MM.1S (cell line): ENCODE results near the gene ULK2.

Source experiments
- DNase-seq: peaks from one replicate; pipeline ENCODE4 v3.0.0-alpha.2; 2015
- H2AFZ ChIP-seq: fragments of 300-600 bp; sonication (generic); 2 replicates; pipeline ENCODE4 v1.6.0; 2016; ENCODE audit warnings: antibody characterized with exemption, low read length
- H3F3A ChIP-seq: fragments of 300-600 bp; sonication (generic); 2 replicates; pipeline ENCODE4 v1.6.1; 2016; ENCODE audit warnings: mild to moderate bottlenecking, antibody characterized with exemption, low read length, moderate library complexity, mixed read lengths; ENCODE audit not compliant: insufficient read depth
- H3K27ac ChIP-seq: fragments of 300-600 bp; sonication (generic); 2 replicates; pipeline ENCODE4 v1.5.1; 2016; ENCODE audit warnings: mild to moderate bottlenecking, low read length
- H3K27me3 ChIP-seq: fragments of 300-600 bp; sonication (generic); replicated peaks from 2 replicates; pipeline ENCODE4 v1.6.0; 2016; ENCODE audit warnings: low read length; ENCODE audit not compliant: insufficient read depth
- H3K36me3 ChIP-seq: fragments of 300-600 bp; sonication (generic); replicated peaks from 2 replicates; pipeline ENCODE4 v1.6.1; 2016; ENCODE audit warnings: mild to moderate bottlenecking, low read length, mixed read lengths; ENCODE audit not compliant: insufficient read depth
- H3K4me1 ChIP-seq: fragments of 300-600 bp; sonication (generic); 2 replicates; pipeline ENCODE4 v1.6.1; 2016; ENCODE audit warnings: low read length, mixed read lengths
- H3K4me2 ChIP-seq: fragments of 300-600 bp; sonication (generic); 2 replicates; pipeline ENCODE4 v1.6.0; 2016; ENCODE audit warnings: low read depth, low read length
- H3K4me3 ChIP-seq: fragments of 300-600 bp; sonication (generic); 2 replicates; pipeline ENCODE4 v1.5.1; 2016; ENCODE audit warnings: low read length, mixed read lengths
- H3K79me2 ChIP-seq: fragments of 300-600 bp; sonication (generic); 2 replicates; pipeline ENCODE4 v1.6.1; 2016; ENCODE audit warnings: mixed run types, low read length, mixed read lengths
- H3K9ac ChIP-seq: fragments of 300-600 bp; sonication (generic); 2 replicates; pipeline ENCODE4 v1.6.1; 2016; ENCODE audit warnings: low read length, mixed read lengths
- H3K9me2 ChIP-seq: fragments of 300-600 bp; sonication (generic); replicated peaks from 2 replicates; pipeline ENCODE4 v1.6.1; 2016; ENCODE audit warnings: mild to moderate bottlenecking, low read length, mixed read lengths; ENCODE audit not compliant: insufficient read depth
- H3K9me3 ChIP-seq: fragments of 300-600 bp; sonication (generic); replicated peaks from 2 replicates; pipeline ENCODE4 v1.6.1; 2016; ENCODE audit warnings: mild to moderate bottlenecking, low read length, mixed read lengths; ENCODE audit not compliant: insufficient read depth
- H4K20me1 ChIP-seq: fragments of 300-600 bp; sonication (generic); 2 replicates; pipeline ENCODE4 v1.6.1; 2016; ENCODE audit warnings: mild to moderate bottlenecking, low read length, moderate library complexity, mixed read lengths; ENCODE audit not compliant: insufficient read depth
- EZH2 ChIP-seq: fragments of 300-600 bp; sonication (generic); optimal IDR thresholded peaks from 2 replicates; pipeline ENCODE3; 2017; ENCODE audit warnings: low read depth, mild to moderate bottlenecking, antibody characterized with exemption, low read length, mixed read lengths
- EZH2phosphoT487 ChIP-seq: fragments of 300-600 bp; sonication (generic); IDR thresholded peaks from 2 replicates; pipeline ENCODE4 v1.6.1; 2018; ENCODE audit warnings: antibody characterized with exemption, low read length
- TF ChIP-seq, protein P1 (sequence below): fragments of 300-600 bp; sonication (generic); IDR thresholded peaks from 2 replicates; pipeline ENCODE4 v1.5.1; 2016; ENCODE audit warnings: antibody characterized with exemption, low read length, mixed read lengths

Gene ULK2

GRCh38 chr17:19791918-19792550 is 75.7 kb downstream of the ULK2 start:
- Histone ChIP-seq H3K4me1 (no peaks in the 10 kb centered on the region), H3F3A (no peaks in the 10 kb centered on the region), H3K4me2 (no peak overlapping the region), H3K36me3 (no peaks in the 10 kb centered on the region; the same call in 1 of the 2 replicates), H3K27me3 (no peaks in the 10 kb centered on the region), H3K9me2 (no peaks in the 10 kb centered on the region), H3K79me2 (no peaks in the 10 kb centered on the region), H4K20me1 (no peaks in the 10 kb centered on the region), H3K27ac (no peak overlapping the region), H2AFZ (no peak overlapping the region), H3K9me3 (no peaks in the 10 kb centered on the region), H3K9ac (no peak overlapping the region), H3K4me3 (no peak overlapping the region)
- TF ChIP-seq EZH2phosphoT487 (no peak), EZH2 (no peak)
- TF ChIP-seq, protein P1, sequence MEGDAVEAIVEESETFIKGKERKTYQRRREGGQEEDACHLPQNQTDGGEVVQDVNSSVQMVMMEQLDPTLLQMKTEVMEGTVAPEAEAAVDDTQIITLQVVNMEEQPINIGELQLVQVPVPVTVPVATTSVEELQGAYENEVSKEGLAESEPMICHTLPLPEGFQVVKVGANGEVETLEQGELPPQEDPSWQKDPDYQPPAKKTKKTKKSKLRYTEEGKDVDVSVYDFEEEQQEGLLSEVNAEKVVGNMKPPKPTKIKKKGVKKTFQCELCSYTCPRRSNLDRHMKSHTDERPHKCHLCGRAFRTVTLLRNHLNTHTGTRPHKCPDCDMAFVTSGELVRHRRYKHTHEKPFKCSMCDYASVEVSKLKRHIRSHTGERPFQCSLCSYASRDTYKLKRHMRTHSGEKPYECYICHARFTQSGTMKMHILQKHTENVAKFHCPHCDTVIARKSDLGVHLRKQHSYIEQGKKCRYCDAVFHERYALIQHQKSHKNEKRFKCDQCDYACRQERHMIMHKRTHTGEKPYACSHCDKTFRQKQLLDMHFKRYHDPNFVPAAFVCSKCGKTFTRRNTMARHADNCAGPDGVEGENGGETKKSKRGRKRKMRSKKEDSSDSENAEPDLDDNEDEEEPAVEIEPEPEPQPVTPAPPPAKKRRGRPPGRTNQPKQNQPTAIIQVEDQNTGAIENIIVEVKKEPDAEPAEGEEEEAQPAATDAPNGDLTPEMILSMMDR, result no peak
- no peak for DNase-seq

DNA sequence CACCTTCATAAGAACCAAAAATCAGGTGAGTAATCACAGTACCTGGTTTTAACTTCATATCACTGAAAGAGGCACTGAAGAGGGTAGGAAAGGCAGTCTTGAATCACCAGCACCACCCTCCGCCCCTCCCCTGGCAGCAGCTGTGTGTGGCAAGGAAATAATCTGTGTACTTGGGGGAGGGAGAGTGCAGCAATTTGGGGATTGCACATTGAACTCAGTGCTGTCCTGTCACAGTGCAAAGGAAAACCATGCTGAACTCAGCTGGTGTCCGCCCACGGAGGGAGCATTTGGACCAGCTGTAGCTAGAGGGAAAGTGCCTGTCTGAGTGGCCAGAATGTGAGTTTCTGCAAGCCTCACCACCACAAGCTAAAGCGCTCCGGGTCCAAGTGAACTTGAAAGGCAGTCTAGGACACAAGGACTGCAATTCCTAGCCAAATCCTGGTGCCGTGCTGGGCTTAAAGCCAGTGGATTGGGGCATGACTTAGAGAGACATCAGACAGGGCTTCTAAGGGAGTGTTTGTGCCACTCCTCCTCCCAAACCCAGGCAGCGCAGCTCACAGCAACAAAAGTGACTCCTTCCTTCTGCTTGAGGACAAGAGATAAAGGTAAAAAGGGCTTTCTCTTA is 79.9 kb downstream of the ULK2 start:
- Histone ChIP-seq H3K4me2 (no peak overlapping the region), H3K4me1 (no peaks in the 10 kb centered on the region), H3K9me2 (no peaks in the 10 kb centered on the region), H3K9me3 (no peaks in the 10 kb centered on the region), H4K20me1 (no peaks in the 10 kb centered on the region), H3K9ac (no peak overlapping the region), H3K36me3 (no peaks in the 10 kb centered on the region), H2AFZ (no peak overlapping the region), H3K79me2 (no peaks in the 10 kb centered on the region), H3K27ac (no peak overlapping the region), H3K4me3 (no peak overlapping the region), H3K27me3 (no peaks in the 10 kb centered on the region), H3F3A (no peaks in the 10 kb centered on the region)
- no peak for TF ChIP-seq EZH2
- no peak for TF ChIP-seq EZH2phosphoT487
- no peak for DNase-seq

DNA sequence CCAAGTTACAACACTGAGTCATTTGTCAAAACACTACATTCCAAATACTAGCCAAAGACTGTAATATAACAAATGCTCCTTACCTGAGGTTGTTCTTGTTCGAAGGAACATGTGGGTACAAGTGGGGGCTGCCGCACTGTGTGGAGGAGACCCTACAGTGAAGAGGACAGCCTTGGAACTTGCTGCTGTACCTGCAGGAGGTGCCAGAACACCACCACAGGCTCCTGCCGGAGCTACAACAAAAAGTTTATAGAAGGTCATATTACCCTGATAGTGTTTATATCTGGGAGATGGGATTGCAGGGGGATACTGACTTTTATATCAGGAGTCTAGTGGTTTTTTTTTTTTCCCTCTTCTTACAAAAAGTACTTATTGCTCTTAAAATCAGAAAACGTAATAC is 81.9 kb downstream of the ULK2 start:
- no peaks in the 10 kb centered on the region for H3K9me2 ChIP-seq
- DNase-seq, result no peak
- no peak overlapping the region for H3K27ac ChIP-seq
- TF ChIP-seq, protein P1, result no peak
- TF ChIP-seq EZH2 (no peak), EZH2phosphoT487 (no peak)
- no peaks in the 10 kb centered on the region for H3F3A ChIP-seq
- no peaks in the 10 kb centered on the region for H3K4me1 ChIP-seq
- H3K9me3 ChIP-seq, result no peaks in the 10 kb centered on the region
- H3K4me2 ChIP-seq, result no peak overlapping the region
- no peak overlapping the region for H3K4me3 ChIP-seq
- no peaks in the 10 kb centered on the region for H3K79me2 ChIP-seq
- H3K27me3 ChIP-seq, result no peaks in the 10 kb centered on the region
- no peaks in the 10 kb centered on the region for H4K20me1 ChIP-seq
- H3K36me3 ChIP-seq, result no peaks in the 10 kb centered on the region
- H3K9ac ChIP-seq, result no peak overlapping the region
- no peak overlapping the region for H2AFZ ChIP-seq
